Testis (tissue), 3 donors: ENCODE data around the gene EPB41. TPM values are rescaled to one million over a fixed set of nuclear protein-coding genes. Genes with fewer than 3 reads are reported as not detected.

Source experiments
- DNase-seq: peaks from one replicate; pipeline ENCODE4 v3.0.0-alpha.2; 2019
- H3K27ac ChIP-seq, 2 donors: fragments of 200-600 bp; sonication (generic); one replicate each; pipeline ENCODE4 v1.5.1; 2019
- H3K27me3 ChIP-seq: fragments of 200-600 bp; sonication (generic); one replicate; pipeline ENCODE4 v1.5.1; 2019
- H3K36me3 ChIP-seq: fragments of 200-600 bp; sonication (generic); one replicate; pipeline ENCODE4 v1.5.1; 2017; ENCODE audit warnings: low read depth; ENCODE audit errors: missing control alignments
- H3K4me1 ChIP-seq: fragments of 200-600 bp; sonication (generic); one replicate; pipeline ENCODE4 v1.5.1; 2019
- H3K4me3 ChIP-seq, 2 donors: fragments of 200-600 bp; sonication (generic); one replicate each; pipeline ENCODE4 v1.5.1; 2017 to 2019
- H3K9me3 ChIP-seq: fragments of 200-600 bp; sonication (generic); one replicate; pipeline ENCODE4 v1.5.1; 2017
- CTCF ChIP-seq, 3 experiments: fragments of 450-650 bp in 2 of 3; fragments of 200-600 bp in 1 of 3; sonication (generic) in 1 of 3; IDR thresholded peaks; one replicate each; pipeline ENCODE4 v1.5.1; 2016 to 2019; ENCODE audit warnings: antibody characterized with exemption in 3 of 3, mild to moderate bottlenecking in 2 of 3, moderate library complexity in 1 of 3
- POLR2A ChIP-seq: fragments of 450-650 bp; IDR thresholded peaks from one replicate; pipeline ENCODE4 v1.6.1; 2017; ENCODE audit warnings: antibody characterized with exemption, mild to moderate bottlenecking, moderate library complexity
- WGBS, 2 donors: methylation state at CpG; one replicate each; pipeline ENCODE4 v1.1.5; 2018; 5-methylcytosine and 5-hydroxymethylcytosine counted together
- intact Hi-C: fragments of 100-400 bp; cut with DNase I; formaldehyde crosslinking; loops from one replicate; pipeline ENCODE4 v1.15.1; 2023; ENCODE audit warnings: low total_unique reads
- polyA plus RNA-seq: library from polyadenylated mRNA; stranded (reverse); fragments of 350-450 nt; fragmentation: Illumina TruSeq; extraction: RNeasy Lipid Tissue Mini Kit (QIAGEN cat#74804); gene quantifications from one replicate; pipeline ENCODE4 v1.2.3, GENCODE V29; 2014; ENCODE audit warnings: low read depth, low replicate concordance; ENCODE audit not compliant: insufficient read depth
- total RNA-seq, 2 donors: library from RNA; depleted of rRNA; stranded (reverse); fragments of >200 nt; gene quantifications; one replicate each; pipeline ENCODE4 v1.2.3, GENCODE V29; 2016

EPB41 gene
- total and polyA plus RNA-seq, 3 donors from 2014 or later: 23.5 to 66.5 (median 46.6) TPM

- no peak for DNase-seq
- intact Hi-C loops: no loop called here
- no peak overlapping the region for H3K4me3 ChIP-seq
- 67 to 73% methylated on average over 2 of the region's 2 CpGs for WGBS, 2 donors
- TF ChIP-seq CTCF (IDR thresholded peaks at IDR 0.05) (no peak), POLR2A (no peak)
- H3K36me3 ChIP-seq: no peaks in the 10 kb centered on the region
- no peak overlapping the region for H3K27ac ChIP-seq
- H3K27me3 ChIP-seq: no peaks in the 10 kb centered on the region
- H3K9me3 ChIP-seq: no peaks in the 10 kb centered on the region
- H3K4me1 ChIP-seq: peaks cover 7% of the 10 kb centered on the region
These were observed 14.1 kb downstream of the EPB41 start for GRCh38 chr1:28928314-28928941.

GRCh38 chr1:28933277-28933676 is 18.9 kb downstream of the EPB41 start:
- no peak overlapping the region for H3K4me3 ChIP-seq
- no peaks in the 10 kb centered on the region for H3K4me1 ChIP-seq
- WGBS, 2 donors: 91 to 97% methylated on average over 2 of the region's 2 CpGs

GRCh38 chr1:28933918-28934317 is 19.5 kb downstream of the EPB41 start:
- H3K27me3 ChIP-seq: no peaks in the 10 kb centered on the region
- no peaks in the 10 kb centered on the region for H3K4me1 ChIP-seq
- no peak overlapping the region for H3K27ac ChIP-seq
- no peaks in the 10 kb centered on the region for H3K36me3 ChIP-seq
- intact Hi-C loops: no loop called here
- H3K9me3 ChIP-seq: no peaks in the 10 kb centered on the region
- H3K4me3 ChIP-seq: no peak overlapping the region
- no peak for TF ChIP-seq POLR2A
- no peak for DNase-seq

More at GRCh38 chr1:28933277-28933676, 18.9 kb downstream of the EPB41 start:
- no peak for DNase-seq
- Histone ChIP-seq H3K27ac (no peak overlapping the region), H3K36me3 (no peaks in the 10 kb centered on the region), H3K9me3 (no peaks in the 10 kb centered on the region), H3K27me3 (no peaks in the 10 kb centered on the region)
- TF ChIP-seq POLR2A: no peak
- TF ChIP-seq CTCF (IDR thresholded peaks at IDR 0.05): no peak
- intact Hi-C loops: no loop called here

- Histone ChIP-seq H3K36me3 (no peaks in the 10 kb centered on the region), H3K4me3 (no peak overlapping the region), H3K27me3 (no peaks in the 10 kb centered on the region), H3K4me1 (no peaks in the 10 kb centered on the region), H3K27ac (no peak overlapping the region), H3K9me3 (no peaks in the 10 kb centered on the region)
- DNase-seq: no peak
- intact Hi-C loops: no loop called here
- TF ChIP-seq CTCF (IDR thresholded peaks at IDR 0.05) (no peak), POLR2A (no peak)
- WGBS, 2 donors: 94 to 95% methylated on average over 5 of the region's 5 CpGs
These were observed 20.3 kb downstream of the EPB41 start for GRCh38 chr1:28934676-28935075.

- TF ChIP-seq CTCF (IDR thresholded peaks at IDR 0.05) (no peak), POLR2A (no peak)
- H3K27ac ChIP-seq: no peak overlapping the region
- H3K36me3 ChIP-seq: no peaks in the 10 kb centered on the region
- 91 to 94% methylated on average over 5 of the region's 5 CpGs for WGBS, 2 donors
- no peaks in the 10 kb centered on the region for H3K9me3 ChIP-seq
- intact Hi-C loops: no loop called here
- H3K4me3 ChIP-seq: no peak overlapping the region
- DNase-seq: no peak
- H3K4me1 ChIP-seq: no peaks in the 10 kb centered on the region
- no peaks in the 10 kb centered on the region for H3K27me3 ChIP-seq
These were observed 20.9 kb downstream of the EPB41 start for GRCh38 chr1:28935293-28935692.
